GM04503 (cell line): ENCODE results near the gene SHISA6.
"Not testable (repeated sequence)": the region's sequence is repeated elsewhere in the genome, so short reads cannot be mapped to it uniquely, and the experiment has no call there.

ENCODE experiments used
- DNase-seq: peaks from one replicate; pipeline ENCODE4 v3.0.0-alpha.2; 2012; ENCODE audit warnings: low read depth

The SHISA6 gene

DNA sequence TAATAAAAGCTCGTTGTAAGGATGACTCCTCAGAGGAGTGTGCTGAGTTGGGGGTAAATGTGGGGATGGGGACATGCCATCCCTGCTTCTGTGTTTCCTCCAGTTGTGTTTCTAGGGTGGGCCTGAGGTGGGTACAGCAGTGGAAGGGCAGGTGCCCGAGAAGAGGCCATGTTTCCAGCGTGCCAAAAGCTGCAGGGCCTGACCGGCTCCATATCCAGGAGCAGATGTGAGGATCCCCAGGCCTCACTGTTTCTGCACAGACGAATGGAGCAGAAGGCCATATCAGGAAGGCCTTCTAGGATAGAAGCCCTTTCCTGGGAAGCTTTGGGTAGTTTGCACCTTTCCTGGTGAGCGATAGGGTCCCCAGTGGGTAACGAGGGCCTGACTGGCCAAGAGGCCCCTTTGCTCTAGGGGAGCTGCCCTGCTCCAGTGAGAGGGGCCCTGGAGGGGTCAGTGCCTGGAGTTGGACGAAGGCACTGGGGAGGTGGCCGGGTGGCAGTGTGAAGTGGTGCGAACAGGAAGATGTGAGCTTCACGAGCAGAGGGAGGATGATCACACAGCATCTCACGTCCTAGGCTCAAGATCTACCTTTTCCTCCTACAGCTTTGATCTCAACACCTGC, 62.9 kb downstream of the SHISA6 start:
- DNase-seq = no peak

DNA sequence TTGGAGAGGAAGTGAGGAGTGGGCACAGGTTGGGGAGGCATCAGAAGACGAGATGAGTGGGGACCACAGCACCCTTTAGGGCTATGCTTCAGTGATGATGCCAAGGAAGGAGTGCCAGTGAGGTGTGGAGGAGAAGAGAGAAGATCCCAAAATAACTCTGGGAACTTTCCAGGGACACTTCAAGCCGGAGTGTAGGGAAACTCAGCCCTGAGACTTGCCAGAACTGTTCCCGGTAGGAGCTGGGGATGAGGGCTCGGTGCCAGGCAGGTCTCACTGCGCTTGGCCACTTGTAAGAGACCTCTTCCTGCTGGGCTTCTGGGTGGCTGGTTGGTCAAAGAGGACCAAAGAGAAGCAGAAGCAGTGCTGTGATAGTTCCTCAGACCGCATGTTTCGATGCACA, 63.6 kb downstream of the SHISA6 start:
- DNase-seq = no peak

DNA sequence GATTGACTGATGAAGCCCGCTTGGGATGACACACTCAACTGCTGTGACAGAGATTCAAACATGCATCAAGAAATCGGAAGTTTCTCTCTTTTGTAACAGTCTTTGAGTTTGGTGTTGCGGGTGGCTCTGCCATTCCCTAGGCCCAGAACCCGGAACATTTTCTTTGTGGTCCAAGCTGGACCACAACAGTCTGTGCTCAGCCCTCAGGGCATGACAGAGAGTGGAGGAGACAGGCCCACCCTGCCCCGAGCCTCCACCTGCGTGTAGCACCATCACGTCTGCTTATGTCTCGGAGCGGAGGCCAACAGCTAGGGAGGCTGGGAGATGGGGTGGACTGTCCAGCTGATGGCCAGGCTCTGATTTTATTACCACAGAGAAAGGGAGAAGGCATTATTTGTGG, 64.5 kb downstream of the SHISA6 start:
- DNase-seq = no peak

DNA sequence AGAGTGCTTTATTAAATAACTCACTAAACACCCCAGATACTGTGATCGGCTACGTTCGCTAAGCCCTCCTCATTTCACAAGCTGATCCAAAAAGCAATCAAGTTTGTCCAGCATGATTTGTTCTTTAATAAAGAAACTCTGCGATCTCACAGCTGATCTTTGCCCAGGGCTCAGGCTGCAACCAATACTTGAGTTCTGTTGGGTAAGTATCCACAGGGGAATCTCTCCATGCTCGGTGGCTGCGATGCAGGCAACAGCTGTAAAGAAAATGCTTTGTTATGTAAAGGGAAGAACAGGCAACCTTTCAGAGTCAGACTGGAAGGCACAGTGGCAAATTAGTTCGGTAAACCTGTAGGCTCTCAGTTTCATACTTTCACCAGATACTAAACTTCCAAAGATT, 67.5 kb downstream of the SHISA6 start:
- no peak for DNase-seq

DNA sequence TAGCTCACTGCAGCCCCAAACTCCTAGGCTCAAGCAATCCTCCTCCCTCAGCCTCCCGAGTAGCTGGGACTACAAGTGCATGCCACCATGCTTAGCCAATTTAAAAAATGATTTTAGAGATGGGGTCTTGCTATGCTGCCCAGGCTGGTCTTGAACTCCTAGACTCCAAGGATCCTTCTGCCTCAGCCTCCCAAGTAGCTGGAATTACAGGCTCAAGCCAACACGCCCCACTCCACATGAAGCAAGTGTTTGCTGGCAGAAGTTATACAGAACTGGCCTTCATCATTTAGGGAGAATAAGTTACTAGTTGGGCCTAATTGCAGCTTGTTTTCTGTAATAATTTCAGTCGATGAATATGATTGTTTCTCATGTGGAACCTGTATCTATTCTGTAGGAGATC, 68.0 kb downstream of the SHISA6 start:
- DNase-seq = no peak

DNA sequence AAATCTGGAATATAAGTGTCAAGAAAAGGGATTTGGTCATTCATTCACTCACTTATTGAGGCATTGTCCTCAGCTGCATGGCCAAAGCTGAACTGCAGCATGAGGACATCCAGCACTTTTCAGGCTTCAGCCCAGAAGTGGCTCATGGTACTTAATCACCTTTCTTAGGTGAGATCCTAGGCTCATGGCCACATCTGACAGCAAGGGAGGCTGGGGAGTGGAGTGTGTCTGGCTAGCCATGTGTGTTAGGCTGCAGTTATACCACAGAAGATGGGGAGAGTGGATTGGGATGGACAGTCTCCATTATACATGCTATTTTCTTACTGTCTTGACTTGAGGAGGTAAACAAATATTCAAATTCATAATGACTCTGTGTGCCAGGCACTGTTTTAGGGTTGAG, 68.8 kb downstream of the SHISA6 start:
- DNase-seq = no peak

DNA sequence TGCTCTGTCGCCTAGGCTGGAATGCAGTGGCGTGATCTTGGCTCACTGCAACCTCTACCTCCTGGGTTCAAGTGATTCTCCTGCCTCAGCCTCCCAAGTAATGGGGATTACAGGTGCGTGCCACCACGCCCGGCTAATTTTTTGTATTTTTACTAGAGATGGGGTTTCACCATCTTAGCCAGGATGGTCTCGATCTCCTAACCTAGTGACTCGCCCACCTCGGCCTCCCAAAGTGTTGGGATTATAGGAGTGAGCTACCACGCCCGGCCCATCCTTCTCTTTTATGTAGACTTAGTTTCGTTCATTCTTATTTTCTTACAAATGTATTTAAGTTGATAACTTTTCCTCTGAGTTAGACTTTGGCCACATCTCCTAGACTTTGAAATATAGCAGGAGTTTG, 75.4 kb downstream of the SHISA6 start:
- DNase-seq = not testable (repeated sequence)

DNA sequence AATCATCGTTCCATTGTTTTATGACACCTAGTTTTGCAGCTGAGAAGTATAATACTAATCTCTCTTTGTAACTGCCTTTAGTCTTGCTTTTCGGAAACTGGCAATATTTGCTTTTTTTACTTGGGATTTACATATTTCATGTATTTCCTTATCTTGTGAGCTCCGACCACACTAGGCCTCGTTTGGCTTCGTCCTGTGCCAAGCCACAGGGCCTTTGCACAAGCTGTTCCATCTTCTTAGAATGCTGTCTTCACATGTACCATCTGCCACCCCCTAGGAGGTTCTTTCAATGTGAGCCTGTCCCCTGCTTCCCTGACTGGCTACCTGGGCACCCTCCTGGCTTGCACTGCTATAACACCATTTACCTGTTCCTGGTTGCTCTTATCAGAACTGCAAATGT, 77.2 kb downstream of the SHISA6 start:
- no peak for DNase-seq

DNA sequence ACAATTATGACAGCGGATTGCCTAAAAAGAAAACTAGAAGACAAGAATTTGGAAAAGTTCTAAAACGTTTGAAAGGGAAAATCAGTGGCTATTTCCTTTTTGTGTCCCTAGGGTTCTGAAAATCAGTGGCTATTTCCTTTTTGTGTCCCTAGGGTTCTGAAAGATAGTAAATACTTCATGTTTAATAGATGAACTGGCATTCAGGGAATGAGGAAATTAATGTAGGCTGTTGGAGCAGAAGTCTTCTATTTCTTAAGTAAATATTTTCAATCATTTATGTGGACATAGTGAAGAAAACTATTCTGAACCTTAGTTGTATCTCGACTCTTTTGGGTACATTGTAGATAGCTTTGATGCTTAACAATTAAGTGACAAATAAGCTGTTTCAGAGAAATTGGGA, 78.9 kb downstream of the SHISA6 start:
- DNase-seq = no peak

DNA sequence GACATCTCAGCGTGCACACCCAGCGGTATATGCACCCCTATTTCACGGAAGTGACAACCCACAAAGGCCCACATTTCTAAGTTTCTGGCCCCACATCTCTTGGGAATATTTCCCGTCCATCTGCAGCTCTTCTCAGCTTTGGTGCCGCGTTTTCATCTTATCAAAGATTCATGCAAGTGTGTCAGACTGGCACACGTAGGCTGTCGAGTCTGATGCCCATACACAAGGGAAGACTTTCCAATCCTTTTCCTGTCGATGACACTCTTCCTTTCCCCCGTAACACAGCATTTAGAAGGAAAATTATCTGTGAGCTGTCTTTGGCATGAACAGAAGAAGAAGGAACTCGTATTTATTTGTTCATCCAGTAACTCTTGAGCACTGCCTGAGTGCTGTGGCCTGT, 83.0 kb downstream of the SHISA6 start:
- DNase-seq = no peak

DNA sequence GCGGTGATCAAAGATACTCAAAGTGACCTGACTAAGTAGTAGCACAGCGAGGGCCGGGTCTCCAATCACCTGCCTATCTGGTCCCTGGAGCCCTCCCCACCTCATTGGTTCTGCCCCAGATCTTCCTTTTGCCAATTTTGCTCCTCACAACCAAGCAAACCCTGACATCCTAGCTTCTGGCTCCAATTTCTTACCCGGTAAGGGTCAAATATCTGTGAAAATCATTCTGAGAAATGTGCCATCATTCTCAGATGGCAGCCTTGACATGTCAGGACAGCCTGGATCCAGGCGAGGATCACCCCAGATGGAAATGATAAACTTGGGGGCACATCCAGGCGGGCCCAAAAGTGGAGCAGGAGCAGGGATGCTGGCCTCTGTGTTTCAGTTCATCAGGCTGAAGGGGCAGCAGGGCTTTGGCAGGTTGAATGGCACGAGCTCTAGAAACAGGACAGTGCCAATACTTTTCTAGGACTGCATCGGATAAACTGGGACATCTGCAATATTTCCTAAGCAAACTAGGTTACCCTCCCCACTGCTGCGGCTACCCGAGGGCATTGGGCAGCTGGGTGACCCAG, 83.9 kb downstream of the SHISA6 start:
- DNase-seq = no peak

DNA sequence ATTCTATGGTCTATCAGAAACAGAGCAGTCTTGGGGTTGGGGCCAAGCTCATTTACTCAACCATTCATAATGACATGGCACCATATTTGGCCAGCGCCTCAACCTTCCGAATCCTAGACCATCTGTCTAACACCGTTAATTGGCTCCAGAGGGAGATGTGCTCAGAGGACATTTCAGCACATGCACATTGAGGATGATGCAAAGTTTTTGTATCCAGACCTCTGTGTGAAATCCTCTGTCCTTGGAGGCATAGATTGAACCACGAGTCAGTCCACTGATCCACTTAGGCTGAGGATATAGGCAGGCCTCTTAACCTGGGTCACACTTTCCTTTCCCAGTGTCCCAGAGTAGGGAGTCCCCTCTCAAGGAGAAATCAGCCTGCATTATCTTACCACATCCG, 85.5 kb downstream of the SHISA6 start:
- no peak for DNase-seq

DNA sequence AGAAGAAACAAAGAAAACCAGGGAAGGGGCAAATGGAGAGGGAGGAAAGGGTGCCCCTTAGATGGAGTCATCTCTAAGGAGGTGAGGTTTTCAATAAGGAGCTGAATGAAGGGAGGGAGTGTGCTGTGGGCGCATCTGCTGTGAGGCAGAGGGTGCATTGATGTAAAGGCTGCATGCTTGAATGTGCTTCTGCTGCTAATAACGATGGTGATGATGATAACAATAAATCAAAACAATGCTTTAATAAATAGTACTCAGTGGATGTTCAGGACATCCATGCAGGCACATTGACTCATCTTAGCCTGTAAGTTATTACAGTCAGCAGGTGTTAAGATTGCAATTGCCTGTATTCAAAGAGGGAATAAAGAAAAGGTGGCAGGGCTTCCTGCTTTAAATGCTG, 87.8 kb downstream of the SHISA6 start:
- DNase-seq = no peak

DNA sequence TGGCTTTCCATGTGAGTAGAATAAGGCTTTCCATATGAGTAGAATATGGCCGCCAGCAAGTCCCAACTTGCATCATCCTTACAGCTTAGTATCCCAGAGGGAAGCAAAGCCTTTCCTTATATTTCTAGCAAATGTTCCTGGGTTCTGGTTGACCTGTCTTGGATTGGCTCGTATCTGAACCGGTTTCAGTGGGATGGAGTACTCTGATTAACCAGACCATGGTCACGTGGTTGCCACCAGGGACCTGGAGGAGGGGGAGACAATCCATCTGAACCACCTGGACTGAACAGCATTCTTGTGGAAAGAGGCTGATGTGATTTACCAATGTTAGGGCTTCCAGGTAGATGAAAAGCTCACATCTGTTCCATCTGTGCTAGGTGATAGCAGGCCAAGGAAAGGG, 89.0 kb downstream of the SHISA6 start:
- no peak for DNase-seq

DNA sequence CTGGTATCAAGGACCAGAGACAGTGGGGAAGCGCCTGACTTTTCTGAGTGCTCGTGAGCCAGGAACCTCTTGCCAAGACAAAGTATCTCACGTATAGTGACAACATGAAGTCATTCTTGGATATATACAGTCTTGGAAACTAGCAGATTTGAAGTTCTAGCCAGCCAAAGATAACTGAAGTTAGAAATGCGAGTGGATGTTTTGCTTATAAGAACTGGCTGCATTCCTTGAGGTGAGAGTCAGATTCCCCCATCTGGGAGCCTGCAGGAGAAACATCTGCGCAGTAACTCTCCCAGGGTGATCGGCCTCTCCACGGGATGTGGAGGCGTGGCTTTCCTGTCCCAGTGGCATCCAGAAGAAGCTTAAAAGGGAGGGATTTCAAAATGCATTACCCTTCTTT, 89.8 kb downstream of the SHISA6 start:
- DNase-seq = no peak

DNA sequence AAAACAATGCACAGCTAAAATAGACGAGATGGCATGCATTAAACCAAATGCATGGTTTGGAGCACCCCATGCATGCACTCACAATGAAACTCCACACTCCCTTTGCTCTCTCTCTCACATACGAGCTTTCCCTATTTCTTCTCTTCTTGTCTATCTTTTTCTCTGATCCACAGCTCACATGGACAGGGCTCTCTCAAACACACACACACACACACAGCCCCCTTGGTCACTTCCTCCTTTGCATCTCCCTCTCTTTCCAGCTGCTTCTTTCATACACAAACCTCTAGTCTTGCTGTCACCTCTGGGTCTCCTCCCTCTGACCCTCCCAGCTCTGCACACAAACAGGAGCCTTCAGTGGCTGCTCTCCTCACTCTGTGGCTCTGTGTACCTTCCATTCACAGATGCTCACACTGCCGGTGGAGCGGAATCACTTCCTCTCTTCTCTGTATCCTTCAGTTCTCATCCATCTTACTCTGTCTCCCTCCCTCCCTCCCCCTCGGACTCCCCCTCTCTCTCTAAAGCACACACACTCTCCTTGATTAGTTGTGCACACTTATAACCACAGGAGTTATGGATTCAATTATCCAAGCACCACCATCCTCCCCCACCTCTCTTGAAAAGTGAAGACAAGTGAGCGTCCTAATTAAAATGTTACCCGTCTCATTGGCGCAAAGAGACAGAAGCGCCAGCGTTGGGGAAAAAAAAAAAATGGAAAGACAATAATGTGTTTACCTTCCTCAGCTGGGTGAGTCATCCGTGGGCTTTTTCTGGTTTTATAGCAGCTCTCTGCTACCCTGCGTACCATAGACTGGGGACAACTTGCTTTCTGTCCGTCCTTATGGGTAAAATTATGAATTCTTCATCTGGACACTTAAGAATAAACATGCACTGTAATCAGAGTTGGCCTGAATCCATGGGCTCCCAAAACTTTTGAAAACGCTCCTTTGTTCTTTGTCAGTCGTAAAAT, 90.8 kb downstream of the SHISA6 start:
- no peak for DNase-seq

DNA sequence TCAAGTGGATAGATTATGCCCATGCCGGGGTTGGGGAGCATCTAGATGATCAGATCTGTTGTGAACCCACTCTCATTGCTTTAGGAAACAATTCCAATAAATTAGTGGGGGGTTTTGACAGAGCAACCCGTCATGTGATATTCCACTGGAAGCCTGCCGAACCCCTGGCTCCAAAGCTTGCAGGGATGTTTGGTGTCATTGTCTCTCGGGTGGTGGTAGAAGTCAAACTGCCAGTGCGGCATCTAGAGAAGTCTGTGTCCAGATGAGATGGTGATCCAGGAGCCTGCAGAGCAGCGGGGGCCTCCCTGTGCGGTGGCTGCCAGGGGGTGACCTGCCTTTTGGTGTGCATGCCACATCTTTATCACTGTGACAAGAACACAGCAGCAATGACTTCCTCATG, 91.7 kb downstream of the SHISA6 start:
- no peak for DNase-seq

DNA sequence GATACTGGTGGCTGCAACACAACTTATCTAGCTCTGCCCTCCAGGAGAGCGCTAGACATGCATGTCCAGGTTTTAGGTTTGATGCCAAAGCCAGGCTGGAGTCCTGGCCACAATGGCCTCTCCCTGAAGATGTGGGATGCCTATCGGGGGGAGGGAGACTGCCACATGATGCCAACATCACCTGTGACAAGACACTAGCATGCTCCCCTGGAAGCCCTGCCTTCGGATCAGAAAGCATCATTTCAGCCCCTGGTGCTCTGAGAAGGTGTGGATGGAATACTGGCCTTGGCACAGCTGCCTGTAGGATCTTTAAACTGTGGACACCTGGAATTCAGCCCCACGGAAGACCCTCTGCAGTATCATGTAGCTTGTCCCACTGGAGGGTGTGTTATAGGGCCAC, 93.5 kb downstream of the SHISA6 start:
- no peak for DNase-seq

DNA sequence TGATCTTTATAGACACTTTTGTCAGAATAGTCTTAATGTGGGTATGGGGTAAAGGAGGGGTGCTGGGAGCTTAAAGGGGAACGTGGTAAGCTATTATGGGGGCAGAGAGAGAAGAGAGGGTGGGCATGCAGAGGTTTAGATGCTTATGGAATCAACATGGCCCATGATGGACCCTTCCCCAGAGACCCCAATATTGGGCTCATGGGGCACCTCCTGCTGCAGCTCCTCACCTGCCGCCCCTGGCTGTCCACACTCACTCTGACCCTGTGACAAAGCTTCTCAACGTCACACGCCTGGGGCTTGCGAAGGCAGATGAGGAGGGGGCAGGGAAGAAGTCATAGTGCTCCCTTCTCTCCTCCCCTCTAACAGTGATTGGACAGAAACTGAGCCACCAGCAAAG, 95.3 kb downstream of the SHISA6 start:
- no peak for DNase-seq

DNA sequence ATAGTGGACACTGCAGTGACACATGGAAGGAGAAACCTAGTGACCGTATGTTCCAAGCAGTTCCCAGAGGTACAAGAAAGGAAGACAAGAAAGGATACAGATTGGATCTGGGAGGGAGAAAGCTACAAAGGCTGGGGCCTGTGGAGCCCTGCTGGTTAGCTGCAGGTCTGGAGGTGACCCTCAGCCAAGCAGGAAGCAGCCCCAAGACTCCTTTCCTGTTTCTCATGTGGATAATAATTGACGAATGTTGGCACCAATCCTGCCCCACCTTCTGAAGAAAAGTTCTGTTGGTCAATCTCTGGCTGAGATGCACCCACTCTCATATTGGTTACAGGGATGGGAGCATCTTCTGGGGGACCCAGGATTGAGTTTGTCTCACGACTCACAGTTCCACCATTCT, 99.8 kb downstream of the SHISA6 start:
- no peak for DNase-seq

DNA sequence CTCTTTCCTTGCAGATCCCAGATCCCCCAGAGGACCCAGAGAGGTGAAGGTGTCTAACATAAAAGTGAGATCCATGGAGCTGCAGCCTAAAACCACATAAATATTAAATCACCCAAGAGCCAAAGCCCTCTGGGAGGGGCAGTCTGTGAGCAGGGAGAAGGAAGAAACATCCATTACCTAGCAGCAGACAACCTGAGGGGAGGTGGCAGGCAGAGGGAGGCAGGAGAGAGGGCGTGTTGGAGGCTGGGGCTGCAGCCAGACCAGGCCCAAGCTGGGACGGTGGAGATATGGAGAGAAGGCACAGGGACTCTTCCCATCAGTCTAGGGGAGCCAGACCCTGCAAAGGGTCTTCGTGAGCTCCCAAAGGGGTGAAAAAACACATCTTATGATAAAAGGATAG, 101.1 kb downstream of the SHISA6 start:
- no peak for DNase-seq

DNA sequence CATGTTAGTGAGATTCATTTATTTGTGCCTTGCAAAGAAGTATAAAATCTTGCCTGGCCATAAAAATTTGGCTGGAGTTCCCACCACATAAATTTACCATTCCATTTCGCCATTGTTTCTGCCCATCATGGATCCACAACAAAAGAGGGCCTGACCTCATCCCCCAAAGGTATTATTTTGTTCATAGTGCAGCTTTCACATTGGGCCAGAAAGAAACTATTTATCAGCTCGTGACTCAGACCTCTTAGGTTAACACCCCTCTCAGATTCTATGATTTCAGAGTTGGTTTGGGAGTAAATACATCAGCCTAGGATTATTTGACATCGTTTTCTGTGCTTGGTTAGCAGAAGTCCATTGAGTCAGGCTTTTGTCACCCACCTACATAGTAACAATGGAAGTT, 108.1 kb downstream of the SHISA6 start:
- no peak for DNase-seq

DNA sequence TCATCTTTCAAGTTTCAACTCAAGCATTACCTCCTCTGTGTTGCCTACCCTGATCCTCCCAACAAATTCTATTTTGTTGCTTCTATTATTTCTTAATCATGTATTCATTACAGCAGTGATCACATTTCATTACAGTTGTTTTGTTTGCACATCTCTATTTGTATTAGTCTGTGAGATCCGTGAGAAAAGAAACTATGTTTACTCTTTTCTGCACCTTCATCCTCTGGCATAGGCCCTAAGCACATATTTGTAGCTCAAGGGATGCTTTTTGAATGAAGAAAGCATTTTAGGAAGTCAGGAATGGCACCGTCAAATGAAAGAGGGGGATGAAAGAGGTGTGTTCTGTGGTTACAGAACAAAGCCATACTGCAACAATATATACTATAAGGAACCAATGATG, 110.5 kb downstream of the SHISA6 start:
- DNase-seq = no peak
